Endothelial cell of umbilical vein (primary cell): ENCODE measurements around the gene SMPD1. TPM values are rescaled to one million over a fixed set of nuclear protein-coding genes. Genes with fewer than 3 reads are reported as not detected.

Experiments used
- BruUV-seq: library from RNA; stranded (reverse); fragments of 400-500 nt; replicated peaks from 2 replicates; lab custom pipeline; 2021; lab: Mats Ljungman, UMichigan
- CTCF ChIA-PET: fragments of 300-600, 350-600 bp; sonication (Branson Sonifier 250); formaldehyde crosslinking; loops from one replicate; lab custom pipeline; 2021; ENCODE audit warnings: antibody characterized with exemption, inconsistent platforms; lab: Charles Lee
- POLR2A ChIA-PET: fragments of 300-600, 350-600 bp; sonication (Branson Sonifier 250); formaldehyde crosslinking; loops from one replicate; lab custom pipeline; 2021; ENCODE audit warnings: antibody characterized with exemption, inconsistent platforms; lab: Charles Lee
- DNase-seq: peaks from one replicate; pipeline ENCODE4 v3.0.0-alpha.2; 2011; ENCODE audit warnings: low read depth, low spot score
- FAIRE-seq: peaks from 2 replicates; lab custom pipeline; 2011; peaks lifted over from hg19 to GRCh38; lab: Jason Lieb, UNC
- H2AFZ ChIP-seq: 2 replicates; pipeline ENCODE4 v1.6.0; 2012; ENCODE audit warnings: low read depth, low read length, control low read depth, inconsistent platforms
- H3K27ac ChIP-seq: 2 replicates; pipeline ENCODE4 v1.5.1; 2011; ENCODE audit warnings: low read depth, mild to moderate bottlenecking, control low read depth, low read length, moderate library complexity; ENCODE audit not compliant: insufficient read depth
- H3K27me3 ChIP-seq, 2 experiments: 2 replicates each; pipeline versions ENCODE4 v1.6.0 to v1.6.1; 2011; ENCODE audit warnings: low read length in 2 of 2, mixed read lengths in 1 of 2; ENCODE audit not compliant: control insufficient read depth in 2 of 2, insufficient read depth in 2 of 2
- H3K36me3 ChIP-seq, 2 experiments: 2 replicates in 1 of 2; 3 replicates in 1 of 2; pipeline ENCODE4 v1.5.1; 2011; ENCODE audit warnings: low read length in 2 of 2, mild to moderate bottlenecking in 1 of 2, moderate library complexity in 1 of 2; ENCODE audit not compliant: control insufficient read depth in 2 of 2, insufficient read depth in 2 of 2; ENCODE audit errors: extremely low read depth in 1 of 2
- H3K4me1 ChIP-seq: 3 replicates; pipeline ENCODE4 v1.5.1; 2011; ENCODE audit warnings: mild to moderate bottlenecking, low read length; ENCODE audit not compliant: control insufficient read depth, insufficient read depth; ENCODE audit errors: extremely low read depth
- H3K4me2 ChIP-seq: 2 replicates; pipeline ENCODE4 v1.6.1; 2011; ENCODE audit warnings: low read length, control low read depth, mixed read lengths; ENCODE audit not compliant: insufficient read depth
- H3K4me3 ChIP-seq, 3 experiments: fragments of 200-600 bp in 1 of 3; sonication (generic), shearing (Covaris generic) in 1 of 3; replicated peaks in 1 of 3; 2 replicates each; pipeline ENCODE4 v1.5.1; 2011 to 2016; ENCODE audit warnings: control low read depth in 3 of 3, low read length in 3 of 3, mild to moderate bottlenecking in 2 of 3, inconsistent platforms in 1 of 3, low read depth in 1 of 3, moderate library complexity in 1 of 3; ENCODE audit not compliant: insufficient read depth in 1 of 3
- H3K79me2 ChIP-seq: 2 replicates; pipeline ENCODE4 v1.6.0; 2012; ENCODE audit warnings: low read length, inconsistent platforms; ENCODE audit not compliant: control insufficient read depth, insufficient read depth
- H3K9ac ChIP-seq: replicated peaks from 2 replicates; pipeline ENCODE3; 2011; ENCODE audit warnings: low read length, control low read depth; ENCODE audit not compliant: insufficient read depth; ENCODE audit errors: extremely low read depth
- H3K9me1 ChIP-seq: replicated peaks from 3 replicates; pipeline ENCODE4 v1.6.0; 2011; ENCODE audit warnings: mild to moderate bottlenecking, low read length; ENCODE audit not compliant: control insufficient read depth, insufficient read depth; ENCODE audit errors: extremely low read depth
- H3K9me3 ChIP-seq: replicated peaks from 2 replicates; pipeline ENCODE4 v1.5.1; 2012; ENCODE audit warnings: low read length, inconsistent platforms; ENCODE audit not compliant: control insufficient read depth, insufficient read depth
- H4K20me1 ChIP-seq: replicated peaks from 2 replicates; pipeline ENCODE3; 2011; ENCODE audit warnings: mild to moderate bottlenecking, low read length; ENCODE audit not compliant: control insufficient read depth, insufficient read depth; ENCODE audit errors: extremely low read depth
- CTCF ChIP-seq, 2 donors: IDR thresholded peaks; 1 replicate in 1 of 2; 2 replicates in 1 of 2; pipeline ENCODE4 v1.5.1; 2011; ENCODE audit warnings: low read length in 2 of 2, mild to moderate bottlenecking in 2 of 2, moderate library complexity in 2 of 2, control low read depth in 1 of 2, inconsistent platforms in 1 of 2, low read depth in 1 of 2; ENCODE audit not compliant: insufficient read depth in 1 of 2; ENCODE audit errors: extremely low read depth in 1 of 2
- FOS ChIP-seq: IDR thresholded peaks from 2 replicates; pipeline ENCODE4 v1.6.1; 2011; ENCODE audit warnings: mild to moderate bottlenecking, low read length, moderate library complexity, borderline replicate concordance; ENCODE audit not compliant: insufficient read depth
- GATA2 ChIP-seq: IDR thresholded peaks from 2 replicates; pipeline ENCODE4 v1.7.0; 2011; ENCODE audit warnings: low read depth, mild to moderate bottlenecking, moderate library complexity, mixed read lengths, low read length; ENCODE audit not compliant: insufficient read length, insufficient read depth
- JUN ChIP-seq: IDR thresholded peaks from 2 replicates; pipeline ENCODE4 v1.6.1; 2011; ENCODE audit warnings: borderline replicate concordance, low read depth; ENCODE audit not compliant: insufficient read length, insufficient read depth
- POLR2A ChIP-seq: IDR thresholded peaks from 2 replicates; pipeline ENCODE4 v1.6.1; 2012; ENCODE audit warnings: low read depth, mild to moderate bottlenecking, control low read depth, low read length
- POLR2AphosphoS5 ChIP-seq: IDR thresholded peaks from 2 replicates; pipeline ENCODE4 v1.6.1; 2012; ENCODE audit warnings: low read depth, mild to moderate bottlenecking, control low read depth, low read length, moderate library complexity; ENCODE audit not compliant: insufficient read depth
- dilution Hi-C: fragments of 300-500 bp; cut with MboI; formaldehyde crosslinking; loops from one replicate; pipeline ENCODE4 v1.15.0; 2019; ENCODE audit warnings: low sequenced_read_pairs; ENCODE audit not compliant: extremely low pct_ligation_motif_present
- intact Hi-C: fragments of 100-400 bp; cut with micrococcal nuclease; formaldehyde crosslinking; loops from one replicate; pipeline ENCODE4 v1.10.0; 2022
- polyA plus RNA-seq, 4 experiments: library from polyadenylated mRNA; depleted of rRNA in 3 of 4; stranded (reverse) in 3 of 4; unstranded in 1 of 4; fragments of >200 nt; gene quantifications; 2 replicates each; pipeline versions ENCODE4 v1.2.1 to v1.2.3, GENCODE V29; 2011 to 2012; ENCODE audit warnings: missing spikeins in 1 of 4
- total RNA-seq: library from RNA; stranded (reverse); gene quantifications from 2 replicates; pipeline ENCODE4 v1.2.3, GENCODE V29; 2021

Gene SMPD1
- total and polyA plus RNA-seq, 2 donors (not counting 3 experiments of a cell fraction or from before 2014, with no cell fraction given), result 58.9 to 93.6 TPM

GRCh38 chr11:6377902-6378639 is 12.2 kb upstream of the SMPD1 start:
- FAIRE-seq, result peak; percentile 86
- H3K27ac ChIP-seq, result peak overlapping the region; percentile 66
- no peaks in the 10 kb centered on the region for H3K9me3 ChIP-seq
- no TSS peak for BruUV-seq
- no peaks in the 10 kb centered on the region for H3K27me3 ChIP-seq
- no peaks in the 10 kb centered on the region for H3K79me2 ChIP-seq
- peak overlapping the region; percentile 12 for H3K9ac ChIP-seq
- TF ChIP-seq JUN, result no peak
- TF ChIP-seq CTCF (IDR thresholded peaks at IDR 0.05; ENCODE audit: extremely low read depth in 1 of 2, insufficient read depth in 1 of 2, low read depth in 1 of 2, low read length in 2 of 2), result no peak
- peak; percentile 51 for TF ChIP-seq FOS
- TF ChIP-seq POLR2A, result peak; percentile 69
- TF ChIP-seq POLR2AphosphoS5, result peak; percentile 61
- peak; percentile 20 for TF ChIP-seq GATA2
- peaks cover 17% of the 10 kb centered on the region for H3K4me1 ChIP-seq
- peak overlapping the region; percentile 75 for H3K4me2 ChIP-seq
- H3K4me3 ChIP-seq, result peak overlapping the region in 1 of 3 experiments; percentile 27
- intact Hi-C loops, result loop anchor here (2.0 kb wide), 1 partner anchor 229 kb away; no protein-coding TSS in a partner anchor
- dilution Hi-C loops, result no loop called here
- peak; percentile 64 for DNase-seq
- no peaks in the 10 kb centered on the region for H3K36me3 ChIP-seq
- peak overlapping the region; percentile 44 for H2AFZ ChIP-seq
- H3K9me1 ChIP-seq, result no peaks in the 10 kb centered on the region
- POLR2A ChIA-PET, result interaction anchor here (0.8 to 2.2 kb wide), 4 partner anchors 12 to 103 kb away, joined by 3 to 12 read pairs (median 9); partner anchors contain the start of genes APBB1, ARFIP2, SMPD1 and TIMM10B
- CTCF ChIA-PET, result interaction anchor here (0.7 to 10.2 kb wide), 45 partner anchors 10 to 386 kb away, joined by 3 to 638 read pairs (median 8); partner anchors contain the start of genes APBB1, ARFIP2, FHIP1B and HPX
- H4K20me1 ChIP-seq, result no peaks in the 10 kb centered on the region
